T-helper 17 cell (primary cell): ENCODE measurements around the gene AHSP. TPM values are rescaled to one million over a fixed set of nuclear protein-coding genes. Genes with fewer than 3 reads are reported as not detected.
"Not testable (repeated sequence)": the region's sequence is repeated elsewhere in the genome, so short reads cannot be mapped to it uniquely, and the experiment has no call there.

Source experiments
- ATAC-seq: fragments of 150-1000 bp; cut with Tn5 transposase; 2 replicates; pipeline ENCODE4 v1.10.0; 2021; ENCODE audit warnings: mild to moderate bottlenecking, moderate library complexity
- DNase-seq, 3 donors: peaks; one replicate each; pipeline versions ENCODE4 v3.0.0 to v3.0.0-alpha.2; 2020 to 2021
- H3K9me3 ChIP-seq: one replicate; pipeline ENCODE4 v1.7.0; 2013; ENCODE audit warnings: low read length, mild to moderate bottlenecking; ENCODE audit not compliant: control insufficient read depth, poor library complexity, severe bottlenecking
- H3K27ac Mint-ChIP-seq: one replicate; pipeline ENCODE4 v1.8.0; 2022; ENCODE audit warnings: mild to moderate bottlenecking, moderate library complexity, mixed read lengths
- H3K27me3 Mint-ChIP-seq: one replicate; pipeline ENCODE4 v1.8.0; 2022; ENCODE audit warnings: mixed read lengths
- H3K36me3 Mint-ChIP-seq: one replicate; pipeline ENCODE4 v1.8.0; 2022; ENCODE audit warnings: low read depth, mixed read lengths
- H3K4me1 Mint-ChIP-seq: one replicate; pipeline ENCODE4 v1.8.0; 2022; ENCODE audit warnings: mild to moderate bottlenecking, mixed read lengths
- H3K4me3 Mint-ChIP-seq: one replicate; pipeline ENCODE4 v1.8.0; 2022; ENCODE audit warnings: mild to moderate bottlenecking, moderate library complexity, mixed read lengths
- total RNA-seq, 4 donors: library from RNA in 2 of 4; stranded (reverse) in 2 of 4; gene quantifications; one replicate each; pipeline ENCODE4 v1.2.3 and lab custom pipeline; 2022 to 2026

Gene AHSP
- total RNA-seq, 2 donors from 2014 or later = not detected

- H3K4me3 Mint-ChIP-seq = no peak overlapping the region
- no peaks in the 10 kb centered on the region for H3K9me3 ChIP-seq
- H3K4me1 Mint-ChIP-seq = no peaks in the 10 kb centered on the region
- no peak for ATAC-seq
- no peak overlapping the region for H3K27ac Mint-ChIP-seq
- DNase-seq = no peak
- H3K27me3 Mint-ChIP-seq = peaks cover 16% of the 10 kb centered on the region
- no peaks in the 10 kb centered on the region for H3K36me3 Mint-ChIP-seq
These were observed 33.9 kb downstream of the AHSP start for GRCh38 chr16:31561426-31562233.

GRCh38 chr16:31568577-31569359 is 41.1 kb downstream of the AHSP start:
- Mint-ChIP-seq H3K4me3 (no peak overlapping the region), H3K27me3 (peaks cover 24% of the 10 kb centered on the region)
- peak; percentile 28 for ATAC-seq

GRCh38 chr16:31569360-31569717 is 41.6 kb downstream of the AHSP start:
- Mint-ChIP-seq H3K4me3 (peak overlapping the region; percentile 63), H3K36me3 (peaks cover 2% of the 10 kb centered on the region), H3K4me1 (peaks cover 2% of the 10 kb centered on the region), H3K27me3 (peaks cover 23% of the 10 kb centered on the region), H3K27ac (no peak overlapping the region)
- H3K9me3 ChIP-seq = no peaks in the 10 kb centered on the region
- DNase-seq = no peak
- no peak for ATAC-seq

More at GRCh38 chr16:31568577-31569359, 41.1 kb downstream of the AHSP start:
- H3K27ac Mint-ChIP-seq = no peak overlapping the region
- no peak for DNase-seq
- peaks cover 2% of the 10 kb centered on the region for H3K36me3 Mint-ChIP-seq
- H3K4me1 Mint-ChIP-seq = peaks cover 2% of the 10 kb centered on the region
- H3K9me3 ChIP-seq = no peaks in the 10 kb centered on the region

GRCh38 chr16:31572821-31573220 is 45.1 kb downstream of the AHSP start:
- H3K9me3 ChIP-seq = no peaks in the 10 kb centered on the region
- H3K27me3 Mint-ChIP-seq = peaks cover 10% of the 10 kb centered on the region
- no peak overlapping the region for H3K27ac Mint-ChIP-seq
- DNase-seq (no peak), ATAC-seq (no peak)
- H3K4me3 Mint-ChIP-seq = no peak overlapping the region
- peaks cover 2% of the 10 kb centered on the region for H3K36me3 Mint-ChIP-seq
- peaks cover 2% of the 10 kb centered on the region for H3K4me1 Mint-ChIP-seq

- not testable (repeated sequence) for H3K36me3 Mint-ChIP-seq, H3K4me1 Mint-ChIP-seq, H3K27ac Mint-ChIP-seq, H3K9me3 ChIP-seq, H3K4me3 Mint-ChIP-seq, ATAC-seq, H3K27me3 Mint-ChIP-seq, DNase-seq
These were observed 46.5 kb downstream of the AHSP start for GRCh38 chr16:31574159-31574558.

- ATAC-seq (no peak), DNase-seq (no peak)
- Mint-ChIP-seq H3K4me1 (no peaks in the 10 kb centered on the region), H3K27ac (no peak overlapping the region), H3K4me3 (no peak overlapping the region), H3K36me3 (no peaks in the 10 kb centered on the region), H3K27me3 (no peaks in the 10 kb centered on the region)
- H3K9me3 ChIP-seq = no peaks in the 10 kb centered on the region
These were observed 49.7 kb downstream of the AHSP start for GRCh38 chr16:31577411-31577810.

Other genes with a start within 250 kb of the AHSP start
- gene ITGAX, start 172.7 kb upstream of the AHSP start, total RNA-seq = 10 to 100 TPM in 1 of 2 donors, 1 to 10 TPM in 1; 4.6 to 16.0 TPM
- not detected for gene ITGAD, start 134.6 kb upstream of the AHSP start, total RNA-seq
- not detected for gene COX6A2, start 99.5 kb upstream of the AHSP start, total RNA-seq
- under 1 TPM; 0.10 to 0.23 TPM for gene ZNF843, start 85.1 kb upstream of the AHSP start, total RNA-seq
- 10 to 100 TPM; 15.8 to 21.9 TPM for gene ARMC5, start 68.4 kb upstream of the AHSP start, total RNA-seq
- 1 to 10 TPM in 1 of 2 donors, under 1 TPM in 1; 0.35 to 5.6 TPM for gene TGFB1I1, start 55.7 kb upstream of the AHSP start, total RNA-seq
- 1 to 10 TPM; 1.3 to 2.8 TPM for gene SLC5A2, start 44.8 kb upstream of the AHSP start, total RNA-seq
- 10 to 100 TPM; 56.7 to 60.7 TPM for gene RUSF1, start 19.5 kb upstream of the AHSP start, total RNA-seq